IMR-90 (cell line): ENCODE results near the gene SRP19. TPM values are rescaled to one million over a fixed set of nuclear protein-coding genes. Genes with fewer than 3 reads are reported as not detected.

ENCODE experiments used
- ATAC-seq: fragments of 200-7000 bp; cut with Tn5 transposase; 2 replicates; pipeline ENCODE4 v1.9.1; 2020; ENCODE audit warnings: low read depth, mild to moderate bottlenecking, moderate library complexity
- BruUV-seq: library from RNA; stranded (reverse); fragments of 400-500 nt; replicated peaks from 2 replicates; lab custom pipeline; 2021; lab: Mats Ljungman, UMichigan
- CTCF ChIA-PET: fragments of 300-600 bp; formaldehyde crosslinking; extraction: SDS; loops from one replicate; lab custom pipeline; 2021; ENCODE audit warnings: antibody characterized with exemption; lab: Yijun Ruan, JAX
- POLR2A ChIA-PET: fragments of 300-600 bp; sonication (Branson Sonifier 250); formaldehyde crosslinking; loops from one replicate; lab custom pipeline; 2022; ENCODE audit warnings: antibody characterized with exemption; ENCODE audit not compliant: unreplicated experiment; lab: Charles Lee
- DNase-seq: peaks from one replicate; pipeline ENCODE4 v3.0.0; 2013
- H2AFZ ChIP-seq: replicated peaks from 2 replicates; pipeline ENCODE3; 2013; ENCODE audit warnings: low read length, mild to moderate bottlenecking; ENCODE audit not compliant: poor library complexity
- H2AK5ac ChIP-seq: 2 replicates; pipeline ENCODE4 v1.6.1; 2013; ENCODE audit warnings: low read depth, low read length, inconsistent platforms
- H2AK9ac ChIP-seq: replicated peaks from 2 replicates; pipeline ENCODE3; 2013; ENCODE audit warnings: mild to moderate bottlenecking, low read depth, low read length, moderate library complexity; ENCODE audit not compliant: poor library complexity
- H2BK120ac ChIP-seq: 2 replicates; pipeline ENCODE4 v1.6.1; 2013; ENCODE audit warnings: low read depth, low read length, inconsistent platforms
- H2BK15ac ChIP-seq: 3 replicates; pipeline ENCODE4 v1.6.1; 2013; ENCODE audit warnings: low read depth, low read length, inconsistent platforms
- H2BK20ac ChIP-seq: 2 replicates; pipeline ENCODE4 v1.6.1; 2013; ENCODE audit warnings: low read depth, mild to moderate bottlenecking, inconsistent platforms, low read length, moderate library complexity
- H2BK5ac ChIP-seq: 2 replicates; pipeline ENCODE4 v1.6.1; 2013; ENCODE audit warnings: mild to moderate bottlenecking, low read depth, low read length, inconsistent platforms; ENCODE audit not compliant: poor library complexity, severe bottlenecking
- H3K14ac ChIP-seq: replicated peaks from 2 replicates; pipeline ENCODE4 v1.6.1; 2013; ENCODE audit warnings: low read depth, low read length, inconsistent platforms
- H3K18ac ChIP-seq: 2 replicates; pipeline ENCODE4 v1.6.1; 2013; ENCODE audit warnings: low read depth, low read length, control low read depth
- H3K23ac ChIP-seq: 2 replicates; pipeline ENCODE4 v1.6.1; 2013; ENCODE audit warnings: low read depth, low read length, inconsistent platforms
- H3K27ac ChIP-seq: 2 replicates; pipeline ENCODE4 v1.5.1; 2013; ENCODE audit warnings: mild to moderate bottlenecking, control low read depth, low read length; ENCODE audit not compliant: insufficient read depth
- H3K27me3 ChIP-seq: 2 replicates; pipeline ENCODE4 v1.6.1; 2013; ENCODE audit warnings: low read length; ENCODE audit not compliant: control insufficient read depth, insufficient read depth
- H3K36me3 ChIP-seq: 2 replicates; pipeline ENCODE4 v1.6.1; 2013; ENCODE audit warnings: low read length, mixed read lengths; ENCODE audit not compliant: control insufficient read depth, insufficient read depth
- H3K4ac ChIP-seq: 2 replicates; pipeline ENCODE4 v1.6.1; 2013; ENCODE audit warnings: low read depth, low read length, inconsistent platforms
- H3K4me1 ChIP-seq: 2 replicates; pipeline ENCODE4 v1.6.1; 2013; ENCODE audit warnings: low read length, mixed read lengths; ENCODE audit not compliant: control insufficient read depth, insufficient read depth
- H3K4me2 ChIP-seq: 2 replicates; pipeline ENCODE4 v1.6.1; 2013; ENCODE audit warnings: low read depth, mild to moderate bottlenecking, control low read depth, low read length, moderate library complexity
- H3K4me3 ChIP-seq: 2 replicates; pipeline ENCODE4 v1.5.1; 2013; ENCODE audit warnings: low read depth, mild to moderate bottlenecking, control low read depth, low read length, moderate library complexity; ENCODE audit not compliant: insufficient read depth
- H3K56ac ChIP-seq: 2 replicates; pipeline ENCODE4 v1.6.1; 2013; ENCODE audit warnings: low read length, inconsistent platforms; ENCODE audit not compliant: insufficient read depth; ENCODE audit errors: extremely low read depth
- H3K79me1 ChIP-seq, 2 experiments: 2 replicates each; pipeline ENCODE4 v1.6.1; 2013; ENCODE audit warnings: low read length in 2 of 2, inconsistent platforms in 1 of 2, low read depth in 1 of 2
- H3K9ac ChIP-seq: 2 replicates; pipeline ENCODE4 v1.6.1; 2013; ENCODE audit warnings: low read depth, low read length, control low read depth
- H3K9me1 ChIP-seq: 2 replicates; pipeline ENCODE4 v1.6.1; 2013; ENCODE audit warnings: low read length, inconsistent platforms; ENCODE audit not compliant: insufficient read depth
- H3K9me3 ChIP-seq: 2 replicates; pipeline ENCODE4 v1.6.1; 2013; ENCODE audit warnings: low read length; ENCODE audit not compliant: control insufficient read depth, insufficient read depth
- H4K20me1 ChIP-seq: 2 replicates; pipeline ENCODE4 v1.6.1; 2013; ENCODE audit warnings: low read length, inconsistent platforms; ENCODE audit not compliant: insufficient read depth
- H4K5ac ChIP-seq: 2 replicates; pipeline ENCODE4 v1.6.1; 2013; ENCODE audit warnings: mild to moderate bottlenecking, low read depth, low read length, control low read depth
- H4K8ac ChIP-seq, 2 experiments: 2 replicates each; pipeline ENCODE4 v1.6.1; 2013; ENCODE audit warnings: low read depth in 2 of 2, low read length in 2 of 2, control low read depth in 1 of 2, inconsistent platforms in 1 of 2
- H4K91ac ChIP-seq: 2 replicates; pipeline ENCODE4 v1.6.1; 2013; ENCODE audit warnings: low read depth, low read length, inconsistent platforms; ENCODE audit not compliant: insufficient read depth
- RFX5 ChIP-seq: IDR thresholded peaks from 2 replicates; pipeline ENCODE4 v1.8.0; 2012; ENCODE audit warnings: low read depth, mild to moderate bottlenecking, low read length, moderate library complexity
- WGBS, 2 experiments: methylation state at CpG; one replicate each; pipeline versions ENCODE4 v1.1.5 to v1.1.7; 2013; ENCODE audit warnings: missing lambda C conversion rate in 2 of 2; ENCODE audit not compliant: insufficient read length in 1 of 2; ENCODE audit errors: extremely low coverage in 2 of 2; 5-methylcytosine and 5-hydroxymethylcytosine counted together
- dilution Hi-C: fragments of 300-500 bp; cut with HindIII; formaldehyde crosslinking; loops from one replicate; pipeline ENCODE4 v1.14.3; 2018; ENCODE audit warnings: low sequenced_read_pairs; ENCODE audit not compliant: unreplicated experiment
- in situ Hi-C: fragments of 300-500 bp; cut with MboI; formaldehyde crosslinking; loops from 3 replicates; pipeline ENCODE4 v1.14.3; 2019; ENCODE audit warnings: low sequenced_read_pairs, inconsistent platforms, mixed read lengths
- intact Hi-C: fragments of 100-400 bp; cut with micrococcal nuclease; formaldehyde crosslinking; loops from 2 replicates; pipeline ENCODE4 v1.10.0; 2022
- polyA plus RNA-seq, 3 experiments: library from polyadenylated mRNA; depleted of rRNA; stranded (reverse); fragments of >200 nt; gene quantifications; 2 replicates each; pipeline ENCODE4 v1.2.3, GENCODE V29; 2012; ENCODE audit warnings: low replicate concordance in 1 of 3
- total RNA-seq: library from RNA; depleted of rRNA; stranded (reverse); fragments of >200 nt; gene quantifications from 2 replicates; pipeline ENCODE4 v1.2.3, GENCODE V29; 2012

The SRP19 gene
- total and polyA plus RNA-seq, 2 of the 4 experiments (the other 2 are of a cell fraction) = 10.0 to 61.5 TPM

DNA sequence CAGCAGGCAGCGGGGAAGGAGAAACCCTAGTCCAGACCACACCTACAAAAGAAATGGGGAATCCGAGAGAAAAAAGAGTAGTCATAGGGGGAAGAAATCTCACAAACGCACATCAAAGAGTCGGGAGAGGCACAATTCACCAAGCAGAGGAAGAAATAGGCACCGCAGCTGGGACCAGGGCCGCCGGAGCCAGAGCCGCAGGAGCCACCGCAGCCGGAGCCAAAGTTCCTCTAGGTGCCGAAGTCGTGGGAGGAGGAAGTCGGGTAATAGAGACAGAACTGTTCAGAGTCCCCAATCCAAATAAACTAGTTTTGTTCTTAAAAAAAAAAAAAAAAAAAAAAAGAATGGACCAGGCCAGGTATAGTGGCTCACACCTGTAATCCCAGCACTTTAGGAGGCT, 31.7 kb downstream of the SRP19 start:
- Histone ChIP-seq H3K27ac (no peak overlapping the region), H2BK5ac (no peak overlapping the region), H3K4me3 (no peak overlapping the region), H3K9me1 (peaks cover 6% of the 10 kb centered on the region; the same call in 1 of the 2 replicates), H3K36me3 (peaks cover 24% of the 10 kb centered on the region), H4K20me1 (peaks cover 10% of the 10 kb centered on the region; the same call in 1 of the 2 replicates), H3K79me1 (peaks cover 10 to 36% of the 10 kb centered on the region in 2 experiments), H4K91ac (no peak overlapping the region), H3K9ac (no peak overlapping the region), H2BK120ac (no peak overlapping the region), H2AK9ac (no peak overlapping the region), H3K4me1 (no peaks in the 10 kb centered on the region), H3K27me3 (no peaks in the 10 kb centered on the region), H3K4ac (no peak overlapping the region), H3K56ac (no peak overlapping the region), H2AFZ (no peak overlapping the region), H2BK15ac (no peak overlapping the region), H3K18ac (no peak overlapping the region), H2BK20ac (no peak overlapping the region), H3K14ac (no peak overlapping the region), H4K5ac (no peak overlapping the region), H3K9me3 (no peaks in the 10 kb centered on the region), H4K8ac (no peak overlapping the region), H3K23ac (no peak overlapping the region), H2AK5ac (no peak overlapping the region), H3K4me2 (no peak overlapping the region)
- ChIA-PET CTCF (interaction anchor here (0.6 to 1.0 kb wide), 2 partner anchors 8 to 27 kb away, joined by 3 to 4 read pairs; no protein-coding TSS in a partner anchor), POLR2A (no interaction called here)
- BruUV-seq = no TSS peak
- no CpG with 5 or more reads among the region's 13 CpGs for WGBS, 2 experiments
- intact Hi-C loops (no loop called here), in situ Hi-C loops (no loop called here), dilution Hi-C loops (no loop called here)
- TF ChIP-seq RFX5 = no peak
- DNase-seq = no peak
- no peak for ATAC-seq
